ENCODE data around the gene FOXP4.

FOXP4 gene

GRCh38 chr6:41625442-41625841 is 79.3 kb downstream of the FOXP4 start:
- DNase-seq (ENCODE audit: low read depth in 3 of 3), result no peak

DNA sequence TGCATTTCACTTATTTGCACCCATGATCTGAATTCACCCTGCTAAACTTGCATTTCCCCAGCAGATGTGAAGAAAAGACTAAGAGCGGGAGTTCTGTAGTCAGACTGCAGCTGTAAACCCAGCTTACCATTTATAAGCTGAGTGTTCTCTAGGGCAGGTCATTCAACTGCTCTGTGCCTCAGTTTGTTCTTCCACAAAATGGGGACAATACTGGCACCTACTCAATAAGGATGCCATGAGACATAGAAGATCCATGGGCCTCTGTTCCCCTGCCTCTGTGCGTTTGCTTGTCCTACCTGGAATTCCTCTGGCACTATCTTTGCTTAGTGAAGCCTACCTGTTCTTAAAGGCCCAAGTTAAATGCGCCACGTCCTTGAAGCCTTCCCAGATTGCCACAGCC is 79.8 kb downstream of the FOXP4 start:
- DNase-seq (ENCODE audit: low read depth in 3 of 3), result no peak

DNA sequence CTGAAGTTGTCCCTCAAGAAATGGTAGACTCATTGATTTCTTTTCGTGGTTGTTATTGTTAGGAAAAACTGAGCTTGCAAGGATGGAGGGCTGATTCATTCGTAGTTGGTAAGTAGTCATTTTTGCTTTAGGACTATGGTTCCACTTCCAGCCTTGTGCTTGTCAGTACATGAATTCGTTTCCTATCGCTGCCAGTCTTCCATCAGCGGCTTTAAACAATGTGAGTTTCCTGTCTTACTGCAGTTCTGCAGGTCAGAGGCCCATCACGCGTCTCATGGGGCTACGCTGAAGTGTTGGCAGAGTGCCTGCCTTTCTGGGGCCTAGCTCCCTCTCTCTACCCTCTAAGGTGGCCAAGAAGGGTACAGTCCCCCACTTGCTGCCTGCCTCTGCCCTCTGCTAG is 80.7 kb downstream of the FOXP4 start:
- DNase-seq (ENCODE audit: low read depth in 3 of 3), result no peak

DNA sequence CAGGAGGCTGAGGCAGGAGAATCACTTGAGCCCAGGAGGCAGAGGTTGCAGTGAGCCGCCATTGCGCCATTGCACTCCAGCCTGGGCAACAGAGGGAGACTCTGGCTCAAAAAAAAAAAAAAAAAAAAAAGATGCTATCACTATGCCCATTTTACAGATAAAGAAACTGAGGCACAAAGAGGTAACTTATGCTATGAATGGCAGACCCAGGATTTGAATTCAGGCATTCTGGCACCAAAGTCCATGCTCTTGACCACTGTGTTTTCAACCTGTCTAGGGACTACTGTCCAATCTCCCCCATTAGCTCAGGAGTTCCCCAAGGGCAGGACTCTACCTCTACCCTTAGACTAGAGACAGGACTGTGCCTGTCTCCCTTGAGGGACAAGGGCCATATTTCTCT is 82.9 kb downstream of the FOXP4 start:
- no peak for DNase-seq (ENCODE audit: low read depth in 3 of 3)

DNA sequence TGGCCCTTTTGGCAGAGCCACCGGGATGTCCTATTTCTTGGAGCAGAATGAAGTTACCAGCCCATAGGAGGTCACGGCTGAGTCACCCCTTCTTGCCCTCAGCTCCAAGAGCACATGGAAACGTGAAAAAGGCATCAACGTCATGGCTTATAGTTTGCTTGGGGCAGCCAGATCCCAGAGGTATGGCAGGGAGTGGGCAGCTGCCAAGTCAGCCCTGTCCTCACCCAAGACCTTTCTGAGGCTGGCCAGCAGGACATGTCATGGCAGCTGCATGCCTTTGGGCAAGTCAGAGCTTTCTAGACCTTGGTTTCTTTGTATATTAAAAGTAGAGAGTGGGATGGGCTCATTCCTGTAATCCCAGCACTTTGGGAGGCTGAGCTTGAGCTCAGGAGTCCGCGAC is 83.9 kb downstream of the FOXP4 start:
- no peak for DNase-seq (ENCODE audit: low read depth in 3 of 3)

DNA sequence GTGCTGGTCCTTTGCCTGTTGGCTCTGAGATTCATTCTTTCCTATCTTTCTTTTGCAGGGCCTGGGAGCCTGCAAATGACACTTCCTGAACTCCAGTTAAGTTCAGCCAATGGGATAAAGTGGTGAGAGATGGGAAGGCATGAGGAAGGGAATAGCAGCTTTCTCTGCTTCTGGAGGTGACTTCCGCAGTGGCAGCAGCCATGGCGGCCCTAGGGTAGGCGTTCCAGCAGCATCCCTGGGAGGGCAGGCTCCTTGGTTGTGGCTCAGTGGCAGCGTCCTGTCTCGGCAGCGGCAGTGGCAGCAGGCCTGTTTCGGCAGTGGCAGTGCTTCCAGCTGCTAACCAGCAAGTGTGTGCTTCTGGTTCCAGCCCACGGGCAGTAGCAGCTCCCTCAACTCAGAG is 84.8 kb downstream of the FOXP4 start:
- no peak for DNase-seq (ENCODE audit: low read depth in 3 of 3)

DNA sequence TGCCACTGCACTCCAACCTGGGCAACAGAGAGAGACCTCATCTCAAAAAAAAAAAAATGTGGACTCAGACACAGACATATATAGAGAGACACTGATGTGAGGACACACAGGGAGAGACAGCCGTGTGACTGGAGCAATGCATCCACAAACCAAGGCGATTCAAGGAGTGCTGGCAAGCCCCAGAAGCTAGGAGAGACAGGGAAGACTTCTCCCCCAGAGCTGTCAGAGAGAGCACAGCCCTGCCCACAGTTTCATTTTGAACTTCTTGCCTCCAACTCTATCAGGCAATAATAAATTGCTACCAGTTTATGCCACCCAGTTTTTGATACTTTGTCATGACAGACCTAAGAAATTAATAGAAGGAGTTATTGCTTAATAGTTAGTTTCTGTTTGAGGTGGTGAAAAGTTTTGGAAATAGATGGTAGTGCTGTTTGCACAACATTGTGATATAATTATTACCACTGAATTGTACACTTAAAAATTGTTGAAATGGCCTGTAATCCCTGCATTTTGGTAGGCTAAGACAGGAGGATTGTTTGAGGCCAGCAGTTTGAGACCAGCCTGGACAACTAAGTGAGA is 87.0 kb downstream of the FOXP4 start:
- DNase-seq (ENCODE audit: low read depth in 3 of 3), result no peak

GRCh38 chr6:41634657-41635056 is 88.5 kb downstream of the FOXP4 start:
- DNase-seq (ENCODE audit: low read depth in 3 of 3), result no peak

DNA sequence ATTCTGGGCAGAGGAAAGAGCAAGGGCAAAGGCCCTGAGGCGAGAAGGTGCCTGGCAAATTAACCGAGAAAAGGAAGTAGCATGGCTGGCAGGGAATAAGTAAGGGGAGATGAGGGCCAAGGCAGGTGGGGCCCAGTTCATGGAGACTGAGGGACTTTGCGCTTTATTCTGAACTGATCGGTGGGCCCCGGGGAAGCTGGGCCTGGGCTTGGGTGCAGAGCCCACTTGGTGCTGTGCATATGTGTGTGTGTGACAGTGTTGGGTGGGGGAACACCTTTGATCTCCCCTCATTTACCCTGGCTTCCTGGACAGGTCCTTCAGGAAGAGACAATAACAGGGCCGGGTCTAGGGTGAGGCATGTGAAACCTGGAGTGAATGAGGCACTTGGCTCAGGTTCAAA is 89.2 kb downstream of the FOXP4 start:
- no peak for DNase-seq (ENCODE audit: low read depth in 3 of 3)

GRCh38 chr6:41636833-41637193 is 90.6 kb downstream of the FOXP4 start:
- DNase-seq (ENCODE audit: low read depth in 3 of 3), result no peak

DNA sequence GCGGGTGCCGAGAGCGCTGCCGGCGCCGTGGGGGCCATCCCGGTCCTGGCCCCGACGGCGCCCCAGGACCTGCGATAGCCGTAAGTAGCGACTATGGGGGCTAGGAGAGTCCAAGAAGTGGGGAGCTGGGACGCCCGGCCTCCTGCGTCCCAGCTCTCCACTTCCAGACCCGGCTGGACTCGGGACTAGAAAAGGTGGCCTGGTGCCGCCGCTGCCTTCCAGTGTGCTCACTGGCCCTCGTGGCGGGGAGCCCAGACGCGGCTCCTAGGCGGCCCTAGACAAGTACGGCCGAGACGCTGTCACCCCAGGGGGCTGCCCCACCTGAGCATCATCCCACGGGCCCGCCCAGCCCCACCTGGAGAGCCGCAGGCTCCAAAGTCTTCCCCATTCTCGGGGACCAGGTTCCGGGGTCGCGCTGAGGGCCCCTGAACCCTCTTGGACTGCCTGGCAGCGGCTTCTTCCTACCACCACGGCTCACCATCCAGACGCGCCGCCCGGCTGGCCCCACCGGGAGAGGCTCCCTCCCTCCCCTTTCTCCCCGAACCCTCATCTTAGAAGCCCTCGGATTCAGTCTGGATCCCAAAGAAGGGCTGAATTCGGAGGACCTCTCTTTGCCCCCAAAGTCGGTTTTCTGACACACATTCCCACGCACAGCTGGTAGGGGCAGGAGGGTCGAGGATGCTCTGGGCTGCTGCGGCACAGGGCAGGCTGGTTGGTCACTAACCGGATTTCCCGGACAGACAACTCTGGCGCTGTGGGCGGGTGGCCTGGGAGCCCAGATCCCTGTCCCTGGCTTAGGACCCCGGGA is 91.2 kb downstream of the FOXP4 start:
- no peak for DNase-seq (ENCODE audit: low read depth in 3 of 3)

DNA sequence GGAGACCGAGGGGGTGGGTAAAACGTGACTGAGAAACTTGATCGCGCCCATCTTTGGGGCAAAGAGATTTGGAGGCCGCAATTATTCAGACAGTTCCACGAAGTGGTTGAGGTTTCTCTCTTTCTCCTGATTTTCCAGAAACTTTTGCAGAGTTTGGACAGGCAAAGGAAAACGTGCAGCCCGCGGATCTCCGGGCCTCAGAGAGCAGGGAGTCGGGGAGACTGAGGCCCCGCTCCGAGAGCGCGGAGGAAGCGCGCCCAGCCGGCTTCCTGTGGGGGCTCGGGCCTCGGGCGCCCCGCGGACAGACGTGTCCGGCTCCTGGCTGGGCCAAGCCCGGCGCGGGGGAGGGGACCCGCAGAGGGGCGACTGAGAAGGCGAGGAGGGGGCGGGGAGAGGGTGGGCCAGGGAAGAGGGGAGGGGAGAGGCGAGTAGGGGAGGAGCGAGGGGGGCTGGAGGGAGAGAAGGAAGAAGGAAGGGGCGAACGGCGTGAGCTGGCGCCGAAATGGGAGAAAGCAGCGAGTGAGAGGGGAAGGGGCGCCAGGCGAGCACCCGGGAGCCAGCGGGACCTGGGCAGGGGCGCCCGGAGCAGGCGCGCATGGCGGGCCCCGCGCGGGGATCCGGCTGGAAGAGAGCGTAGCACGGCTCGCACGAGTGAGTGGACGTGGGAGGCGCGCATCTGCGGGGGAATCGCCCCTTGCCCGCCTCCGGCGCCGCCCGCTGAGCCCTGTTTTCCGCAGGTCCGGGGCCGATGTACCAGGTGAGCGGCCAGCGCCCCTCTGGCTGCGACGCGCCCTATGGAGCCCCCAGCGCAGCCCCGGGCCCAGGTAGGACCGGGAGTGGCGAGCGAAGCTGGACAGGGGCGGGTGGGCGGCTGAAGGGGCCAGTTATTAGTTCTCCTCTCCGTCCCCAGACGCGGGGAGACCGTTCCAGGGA is 92.1 kb downstream of the FOXP4 start, which contains the start of gene MDFI:
Gene MDFI, plus strand, starts transcription at position 467 of the 933 bp plus-strand sequence. Its CDS starts 282 bp downstream, at position 749.
- no peak for DNase-seq (ENCODE audit: low read depth in 3 of 3)

- no peak for DNase-seq (ENCODE audit: low read depth in 3 of 3)
These were observed 93.0 kb downstream of the FOXP4 start for GRCh38 chr6:41638935-41639808.

GRCh38 chr6:41639809-41640371 is 93.7 kb downstream of the FOXP4 start:
- DNase-seq (ENCODE audit: low read depth in 3 of 3), result no peak

GRCh38 chr6:41640426-41640825 is 94.2 kb downstream of the FOXP4 start:
- no peak for DNase-seq (ENCODE audit: low read depth in 3 of 3)

DNA sequence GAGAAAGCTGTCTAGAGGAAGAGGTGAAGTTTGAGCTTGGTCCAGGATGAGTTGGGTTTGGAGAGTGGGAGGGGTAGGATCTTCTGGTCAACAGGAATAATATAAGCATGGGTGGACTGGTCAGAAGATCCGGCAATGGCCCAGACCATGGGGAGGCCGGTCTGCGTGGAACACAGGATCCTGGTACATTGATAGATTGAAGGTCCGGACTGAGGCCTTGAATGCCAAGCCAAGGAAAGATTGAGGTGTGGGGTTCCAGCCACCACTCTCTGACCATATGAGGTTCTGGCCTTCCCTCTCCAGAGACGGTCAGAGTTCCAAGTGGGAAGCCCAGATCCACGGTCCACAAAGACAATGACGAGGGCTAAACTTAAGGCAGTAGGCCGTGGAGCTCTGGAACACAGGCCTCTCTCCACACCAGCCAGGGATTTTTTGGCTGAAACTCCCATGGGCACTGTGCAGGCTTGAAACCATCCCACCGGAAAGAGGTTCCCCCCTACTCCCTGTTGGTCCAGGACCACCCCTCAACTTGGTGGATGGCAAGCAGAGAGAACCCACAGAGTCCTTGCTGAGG is 95.3 kb downstream of the FOXP4 start:
- no peak for DNase-seq (ENCODE audit: low read depth in 3 of 3)

- no peak for DNase-seq (ENCODE audit: low read depth in 3 of 3)
These were observed 96.1 kb downstream of the FOXP4 start for GRCh38 chr6:41642090-41642959.

DNA sequence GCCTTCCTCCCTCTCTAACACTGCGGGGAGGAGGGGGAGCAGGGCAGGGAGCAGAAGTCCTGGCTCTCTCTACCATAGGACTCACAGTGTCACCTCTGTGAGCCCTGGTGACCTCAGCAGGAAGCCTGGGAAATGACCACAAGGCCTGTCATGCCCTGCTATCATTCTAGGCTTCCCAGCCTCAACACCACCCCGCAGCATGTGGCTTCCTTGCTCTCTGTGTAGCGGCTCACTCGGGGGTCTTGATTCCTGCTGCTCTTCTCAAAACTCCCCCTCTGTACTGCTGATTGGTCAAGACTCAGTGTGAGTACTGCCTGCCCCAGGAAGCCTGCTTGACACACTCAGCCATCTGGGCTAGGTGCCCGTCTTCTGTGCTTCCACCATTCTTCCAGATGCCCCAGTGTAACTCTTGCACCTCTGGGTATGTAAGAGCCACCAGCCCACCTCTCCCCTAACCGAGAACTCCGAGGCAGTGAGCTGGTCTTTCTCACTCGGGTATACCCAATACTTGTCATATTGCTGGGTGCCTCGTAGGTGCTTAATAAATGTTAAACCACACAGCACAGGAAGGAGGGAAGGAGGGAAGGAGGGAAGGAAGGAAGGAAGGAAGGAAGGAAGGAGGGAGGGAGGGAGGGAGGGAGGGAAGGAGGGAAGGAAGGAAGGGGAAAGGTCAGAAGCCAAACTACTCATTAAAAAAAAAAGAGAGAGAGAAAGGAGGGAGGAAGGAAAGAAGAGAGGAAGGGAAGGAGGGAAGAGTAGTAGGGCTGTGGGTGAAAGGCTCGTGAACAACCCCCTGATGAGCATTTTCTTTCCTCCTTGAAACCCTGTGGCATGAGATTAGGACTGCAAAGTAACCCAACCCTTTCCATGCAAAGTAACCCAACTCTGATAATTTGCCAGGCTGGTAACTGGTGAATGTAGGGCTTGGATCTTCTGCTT is 97.0 kb downstream of the FOXP4 start:
- DNase-seq (ENCODE audit: low read depth in 3 of 3), result no peak

DNA sequence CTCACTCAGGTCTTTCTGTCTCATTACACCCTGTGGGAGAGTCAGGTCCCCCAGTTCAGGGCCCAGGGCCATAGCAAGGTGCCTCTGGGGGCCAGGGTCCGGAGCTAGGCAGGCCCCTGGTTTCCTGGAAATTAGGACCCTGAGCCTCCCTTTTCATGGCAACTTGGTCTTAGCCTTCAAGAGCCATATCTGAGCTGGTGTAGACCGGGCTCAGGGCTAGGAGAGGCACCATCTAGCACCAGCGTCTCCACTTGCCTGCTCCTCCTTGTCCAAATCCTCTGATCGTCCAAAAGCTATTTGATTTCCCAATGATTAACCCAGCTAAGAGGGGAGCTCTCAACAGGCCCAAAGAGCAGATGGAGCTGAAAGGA is 97.7 kb downstream of the FOXP4 start:
- DNase-seq (ENCODE audit: low read depth in 3 of 3), result no peak

Measured in stimulated activated CD4-positive, alpha-beta T cell treated with anti-CD3 and anti-CD28 coated beads, TNF-alpha, amount 100 ng/mL, for 48 hours (primary cell).